ENCODE results near the gene LTV1.
"Not testable (repeated sequence)": the region's sequence is repeated elsewhere in the genome, so short reads cannot be mapped to it uniquely, and the experiment has no call there.

The LTV1 gene

GRCh38 chr6:143842461-143842901, 657 bp upstream of the LTV1 start:
- no peak for DNase-seq (ENCODE audit: low read depth, low spot score)

- no peak for DNase-seq (ENCODE audit: low read depth, low spot score)
Measured at GRCh38 chr6:143843677-143843999, 500 bp downstream of the LTV1 start.

- no peak for DNase-seq (ENCODE audit: low read depth, low spot score)
Measured at GRCh38 chr6:143844006-143844405, 868 bp downstream of the LTV1 start.

GRCh38 chr6:143845033-143845432, 1.9 kb downstream of the LTV1 start:
- no peak for DNase-seq (ENCODE audit: low read depth, low spot score)

GRCh38 chr6:143851706-143852105, 8.6 kb downstream of the LTV1 start:
- DNase-seq (ENCODE audit: low read depth, low spot score) = not testable (repeated sequence)

- DNase-seq (ENCODE audit: low read depth, low spot score) = not testable (repeated sequence)
Measured at GRCh38 chr6:143855057-143855456, 11.9 kb downstream of the LTV1 start.

GRCh38 chr6:143856762-143857161, 13.6 kb downstream of the LTV1 start:
- DNase-seq (ENCODE audit: low read depth, low spot score) = not testable (repeated sequence)

GRCh38 chr6:143857651-143858050, 14.5 kb downstream of the LTV1 start:
- DNase-seq (ENCODE audit: low read depth, low spot score) = no peak

- DNase-seq (ENCODE audit: low read depth, low spot score) = no peak
Measured at GRCh38 chr6:143859891-143860660, 16.9 kb downstream of the LTV1 start.

- no peak for DNase-seq (ENCODE audit: low read depth, low spot score)
Measured at GRCh38 chr6:143863771-143864170, 20.6 kb downstream of the LTV1 start.

- DNase-seq (ENCODE audit: low read depth, low spot score) = no peak
Measured at GRCh38 chr6:143864234-143864633, 21.1 kb downstream of the LTV1 start, which contains the start of gene ZC2HC1B. ZC2HC1B (plus strand) TSS chr6:143864474; CDS start chr6:143864540, 66 bp downstream.

- no peak for DNase-seq (ENCODE audit: low read depth, low spot score)
Measured at GRCh38 chr6:143867236-143867635, 24.1 kb downstream of the LTV1 start.

- DNase-seq (ENCODE audit: low read depth, low spot score) = not testable (repeated sequence)
Measured at GRCh38 chr6:143868808-143869207, 25.7 kb downstream of the LTV1 start.

- DNase-seq (ENCODE audit: low read depth, low spot score) = not testable (repeated sequence)
Measured at GRCh38 chr6:143871202-143871730, 28.1 kb downstream of the LTV1 start.

- DNase-seq (ENCODE audit: low read depth, low spot score) = no peak
Measured at GRCh38 chr6:143872201-143872600, 29.1 kb downstream of the LTV1 start.

- DNase-seq (ENCODE audit: low read depth, low spot score) = not testable (repeated sequence)
Measured at GRCh38 chr6:143873600-143873999, 30.5 kb downstream of the LTV1 start.

- DNase-seq (ENCODE audit: low read depth, low spot score) = not testable (repeated sequence)
Measured at GRCh38 chr6:143874503-143874902, 31.4 kb downstream of the LTV1 start.

GRCh38 chr6:143877584-143878271, 34.6 kb downstream of the LTV1 start:
- no peak for DNase-seq (ENCODE audit: low read depth, low spot score)

- DNase-seq (ENCODE audit: low read depth, low spot score) = no peak
Measured at GRCh38 chr6:143878272-143878760, 35.2 kb downstream of the LTV1 start.

GRCh38 chr6:143880412-143880811, 37.3 kb downstream of the LTV1 start:
- no peak for DNase-seq (ENCODE audit: low read depth, low spot score)

GRCh38 chr6:143882401-143882930, 39.3 kb downstream of the LTV1 start:
- DNase-seq (ENCODE audit: low read depth, low spot score) = no peak

GRCh38 chr6:143884216-143884900, 41.2 kb downstream of the LTV1 start:
- DNase-seq (ENCODE audit: low read depth, low spot score) = no peak
